NCI-H748 (cell line): ENCODE results near the gene SORCS2.
A peak's percentile ranks its signal among the peaks of the same experiment; 100 is the strongest.

Experiments
- DNase-seq: peaks from one replicate; lab custom pipeline; 2025; ENCODE audit not compliant: unreplicated experiment; lab: John Stamatoyannopoulos, UW

SORCS2 gene

GRCh38 chr4:7286170-7286569 lies 93.8 kb downstream of the SORCS2 start:
- no peak for DNase-seq

- no peak for DNase-seq
These were observed 94.5 kb downstream of the SORCS2 start for GRCh38 chr4:7286798-7287197.

GRCh38 chr4:7287274-7287917 lies 95.1 kb downstream of the SORCS2 start:
- no peak for DNase-seq

- no peak for DNase-seq
These were observed 95.6 kb downstream of the SORCS2 start for GRCh38 chr4:7287918-7288280.

- no peak for DNase-seq
These were observed 96.6 kb downstream of the SORCS2 start for GRCh38 chr4:7288751-7289523.

- peak; percentile 44 for DNase-seq
These were observed 97.3 kb downstream of the SORCS2 start for GRCh38 chr4:7289589-7289988.

- no peak for DNase-seq
These were observed 99.2 kb downstream of the SORCS2 start for GRCh38 chr4:7291372-7292114.

- DNase-seq, result no peak
These were observed 101.4 kb downstream of the SORCS2 start for GRCh38 chr4:7293703-7294102.

GRCh38 chr4:7294176-7294756 lies 101.9 kb downstream of the SORCS2 start:
- DNase-seq, result no peak

- no peak for DNase-seq
These were observed 103.0 kb downstream of the SORCS2 start for GRCh38 chr4:7295197-7295910.

GRCh38 chr4:7295911-7296660 lies 103.7 kb downstream of the SORCS2 start:
- DNase-seq, result no peak

- no peak for DNase-seq
These were observed 104.5 kb downstream of the SORCS2 start for GRCh38 chr4:7296661-7297335.

GRCh38 chr4:7297374-7297773 lies 105.0 kb downstream of the SORCS2 start:
- DNase-seq, result no peak

GRCh38 chr4:7297881-7298280 lies 105.5 kb downstream of the SORCS2 start:
- DNase-seq, result no peak

GRCh38 chr4:7298619-7299009 lies 106.3 kb downstream of the SORCS2 start:
- DNase-seq, result peak; percentile 56

- no peak for DNase-seq
These were observed 106.9 kb downstream of the SORCS2 start for GRCh38 chr4:7299010-7299907.

GRCh38 chr4:7299908-7300710 lies 107.8 kb downstream of the SORCS2 start:
- no peak for DNase-seq

GRCh38 chr4:7300711-7301095 lies 108.4 kb downstream of the SORCS2 start:
- no peak for DNase-seq
